NCI-H524 (cell line): ENCODE results near the gene OPN1MW2.
"Not testable (repeated sequence)": the region's sequence is repeated elsewhere in the genome, so short reads cannot be mapped to it uniquely, and the experiment has no call there.

Experiments used
- DNase-seq, 2 experiments: peaks; one replicate each; lab custom pipeline; 2025; lab: John Stamatoyannopoulos, UW

The OPN1MW2 gene

DNA sequence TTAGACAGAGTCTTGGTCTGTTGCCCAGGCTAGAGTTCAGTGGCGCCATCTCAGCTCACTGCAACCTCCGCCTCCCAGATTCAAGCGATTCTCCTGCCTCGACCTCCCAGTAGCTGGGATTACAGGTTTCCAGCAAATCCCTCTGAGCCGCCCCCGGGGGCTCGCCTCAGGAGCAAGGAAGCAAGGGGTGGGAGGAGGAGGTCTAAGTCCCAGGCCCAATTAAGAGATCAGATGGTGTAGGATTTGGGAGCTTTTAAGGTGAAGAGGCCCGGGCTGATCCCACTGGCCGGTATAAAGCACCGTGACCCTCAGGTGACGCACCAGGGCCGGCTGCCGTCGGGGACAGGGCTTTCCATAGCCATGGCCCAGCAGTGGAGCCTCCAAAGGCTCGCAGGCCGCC, at the start of gene OPN1MW2:
OPN1MW2 (plus strand) TSS at position 301 of the 400 bp plus-strand sequence; CDS start at position 361, 60 bp downstream.
- not testable (repeated sequence) for DNase-seq

DNA sequence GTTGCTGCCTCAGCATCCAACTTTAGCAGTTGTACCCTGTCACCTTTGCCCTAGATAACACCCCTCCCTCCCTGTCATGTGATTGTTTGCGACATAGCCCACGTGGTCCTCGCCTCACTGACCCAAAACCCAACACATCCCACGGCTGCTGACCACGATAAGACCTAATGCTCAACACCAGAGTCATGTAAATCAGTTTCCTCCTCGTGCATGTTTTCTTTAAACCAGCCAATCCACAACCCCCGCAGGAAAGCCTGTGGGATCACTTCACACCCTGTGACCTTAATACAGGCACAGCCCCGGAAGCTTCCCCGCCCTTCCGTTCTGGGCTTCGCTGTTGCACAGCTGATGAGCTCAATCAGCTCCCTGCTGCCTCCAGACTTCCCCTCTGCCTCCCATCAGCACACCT, 47.0 kb upstream of the OPN1MW2 start:
- DNase-seq = not testable (repeated sequence)

DNA sequence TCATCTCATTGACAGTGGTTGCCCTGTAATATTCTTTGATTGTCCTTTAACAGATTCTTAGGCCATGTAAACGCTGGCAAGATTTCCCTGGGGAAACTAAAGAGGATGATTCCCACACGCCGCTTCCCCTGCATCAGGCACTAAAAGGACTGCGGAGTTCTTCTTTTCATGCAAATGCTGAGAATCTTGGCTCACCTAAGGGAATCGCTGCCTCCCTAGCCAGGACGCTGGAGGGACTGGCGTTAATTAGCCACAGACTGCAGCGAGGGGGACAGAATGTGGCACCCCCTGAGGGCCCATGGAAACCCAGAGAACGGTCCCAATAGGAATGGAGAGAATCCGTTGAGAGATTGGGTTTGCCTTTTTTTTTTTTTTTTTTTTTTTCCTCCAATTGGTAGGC, 45.2 kb upstream of the OPN1MW2 start:
- DNase-seq = not testable (repeated sequence)

DNA sequence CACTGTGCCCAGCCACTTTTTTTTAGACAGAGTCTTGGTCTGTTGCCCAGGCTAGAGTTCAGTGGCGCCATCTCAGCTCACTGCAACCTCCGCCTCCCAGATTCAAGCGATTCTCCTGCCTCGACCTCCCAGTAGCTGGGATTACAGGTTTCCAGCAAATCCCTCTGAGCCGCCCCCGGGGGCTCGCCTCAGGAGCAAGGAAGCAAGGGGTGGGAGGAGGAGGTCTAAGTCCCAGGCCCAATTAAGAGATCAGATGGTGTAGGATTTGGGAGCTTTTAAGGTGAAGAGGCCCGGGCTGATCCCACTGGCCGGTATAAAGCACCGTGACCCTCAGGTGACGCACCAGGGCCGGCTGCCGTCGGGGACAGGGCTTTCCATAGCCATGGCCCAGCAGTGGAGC, 37.3 kb upstream of the OPN1MW2 start, which contains the start of gene OPN1MW:
OPN1MW (plus strand) TSS at position 301 of the 400 bp plus-strand sequence; CDS start at position 383, 82 bp downstream.
- DNase-seq = not testable (repeated sequence)

DNA sequence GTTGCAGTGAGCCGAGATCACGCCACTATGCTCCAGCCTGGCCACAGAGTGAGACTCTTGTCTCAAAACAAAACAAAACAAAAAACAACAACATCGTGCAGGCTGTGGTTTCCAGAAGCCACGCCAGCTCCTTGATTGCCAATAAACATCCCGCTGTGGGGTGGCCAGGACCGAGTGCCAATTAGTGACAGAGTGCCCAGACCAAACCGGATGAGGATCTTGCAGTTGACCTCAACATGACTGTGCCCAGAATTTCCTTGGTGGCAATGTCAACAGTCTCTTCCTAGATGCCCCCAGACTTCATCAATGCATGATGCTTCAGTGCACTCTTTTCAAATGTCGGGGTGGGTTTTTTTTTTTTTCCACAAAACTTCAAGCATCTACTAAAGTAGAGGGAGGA, 35.8 kb upstream of the OPN1MW2 start:
- DNase-seq = not testable (repeated sequence)

- not testable (repeated sequence) for DNase-seq
Measured at GRCh38 chrX:154192846-154193245, 26.7 kb upstream of the OPN1MW2 start.

DNA sequence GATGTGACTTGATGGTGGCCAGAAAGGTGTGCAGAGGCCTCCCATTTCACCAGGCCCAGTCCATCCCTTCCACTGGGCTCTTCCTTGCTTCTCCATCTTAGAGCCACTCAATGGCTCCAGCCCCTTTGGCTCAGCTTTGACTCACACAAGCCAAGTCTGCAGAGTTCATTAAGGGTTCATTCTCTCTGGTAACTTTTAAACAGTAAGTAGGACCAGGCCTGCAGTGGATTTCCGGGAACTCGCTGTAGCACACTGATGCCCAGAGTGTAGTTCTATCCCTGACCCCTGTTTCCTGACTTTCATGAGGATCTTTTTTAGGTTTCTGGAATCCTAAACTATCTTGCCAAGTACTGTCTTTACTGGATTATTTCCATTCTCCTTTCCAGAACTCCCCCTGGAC, 25.2 kb upstream of the OPN1MW2 start:
- DNase-seq = not testable (repeated sequence)

GRCh38 chrX:154196466-154196865, 23.1 kb upstream of the OPN1MW2 start:
- DNase-seq = not testable (repeated sequence)

DNA sequence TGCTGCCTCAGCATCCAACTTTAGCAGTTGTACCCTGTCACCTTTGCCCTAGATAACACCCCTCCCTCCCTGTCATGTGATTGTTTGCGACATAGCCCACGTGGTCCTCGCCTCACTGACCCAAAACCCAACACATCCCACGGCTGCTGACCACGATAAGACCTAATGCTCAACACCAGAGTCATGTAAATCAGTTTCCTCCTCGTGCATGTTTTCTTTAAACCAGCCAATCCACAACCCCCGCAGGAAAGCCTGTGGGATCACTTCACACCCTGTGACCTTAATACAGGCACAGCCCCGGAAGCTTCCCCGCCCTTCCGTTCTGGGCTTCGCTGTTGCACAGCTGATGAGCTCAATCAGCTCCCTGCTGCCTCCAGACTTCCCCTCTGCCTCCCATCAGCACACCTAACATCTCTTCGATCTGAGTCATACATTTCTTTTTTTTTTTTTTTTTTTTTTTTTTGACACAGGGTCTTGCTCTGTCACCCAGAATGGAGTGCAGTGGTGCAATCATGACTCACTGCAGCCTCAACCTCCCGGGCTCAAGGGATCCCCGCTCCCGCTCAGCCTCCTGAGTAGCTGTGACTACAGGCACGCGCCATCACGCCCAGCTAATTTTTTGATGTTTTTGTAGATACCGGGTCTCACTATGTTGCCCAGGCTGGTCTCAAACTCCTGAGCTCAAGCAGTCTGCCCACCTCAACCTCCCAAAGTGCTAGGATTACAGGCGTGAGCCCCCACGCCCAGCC, 9.7 kb upstream of the OPN1MW2 start:
- not testable (repeated sequence) for DNase-seq

DNA sequence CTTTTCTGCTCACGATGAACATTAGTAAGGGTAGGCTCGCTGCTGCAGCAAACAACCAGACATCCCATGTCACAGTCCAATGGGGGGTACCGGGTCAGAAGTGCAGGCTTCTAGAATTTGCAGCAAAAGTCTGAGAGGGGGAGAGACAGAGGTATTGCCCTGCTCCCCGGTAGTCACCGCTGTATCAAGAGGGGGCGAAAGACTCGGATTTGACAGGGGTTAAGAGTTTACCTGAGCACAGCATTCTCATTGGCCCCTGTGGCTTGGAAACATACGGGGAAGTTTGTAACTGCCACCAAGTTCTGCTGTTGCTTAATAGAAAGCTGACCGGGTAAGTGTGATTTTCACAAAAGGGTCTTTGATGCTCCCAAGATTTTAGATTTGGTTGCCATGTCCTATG, 8.5 kb upstream of the OPN1MW2 start:
- not testable (repeated sequence) for DNase-seq

- DNase-seq = not testable (repeated sequence)
Measured at GRCh38 chrX:154211499-154211898, 8.1 kb upstream of the OPN1MW2 start.

GRCh38 chrX:154225292-154225691, 5.7 kb downstream of the OPN1MW2 start:
- DNase-seq = not testable (repeated sequence)

DNA sequence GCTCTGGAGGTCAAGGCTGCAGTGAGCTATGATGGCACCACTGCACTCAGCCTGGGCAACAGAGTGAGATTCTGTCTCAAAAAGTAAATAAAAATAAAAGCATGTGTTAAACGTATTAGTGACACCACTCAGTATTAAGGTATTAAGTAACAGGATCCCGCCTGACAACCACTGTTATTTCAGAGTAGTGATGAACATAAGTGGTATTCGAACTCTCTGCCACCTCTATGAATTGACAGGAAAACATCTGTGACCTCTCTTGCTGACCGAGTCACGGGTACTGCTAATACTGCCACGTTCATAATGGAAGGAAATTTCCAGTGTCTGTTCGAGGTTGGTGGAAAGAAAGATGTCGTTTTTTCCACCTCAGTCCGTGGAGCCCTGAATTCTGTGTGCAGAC, 7.2 kb downstream of the OPN1MW2 start:
- not testable (repeated sequence) for DNase-seq

DNA sequence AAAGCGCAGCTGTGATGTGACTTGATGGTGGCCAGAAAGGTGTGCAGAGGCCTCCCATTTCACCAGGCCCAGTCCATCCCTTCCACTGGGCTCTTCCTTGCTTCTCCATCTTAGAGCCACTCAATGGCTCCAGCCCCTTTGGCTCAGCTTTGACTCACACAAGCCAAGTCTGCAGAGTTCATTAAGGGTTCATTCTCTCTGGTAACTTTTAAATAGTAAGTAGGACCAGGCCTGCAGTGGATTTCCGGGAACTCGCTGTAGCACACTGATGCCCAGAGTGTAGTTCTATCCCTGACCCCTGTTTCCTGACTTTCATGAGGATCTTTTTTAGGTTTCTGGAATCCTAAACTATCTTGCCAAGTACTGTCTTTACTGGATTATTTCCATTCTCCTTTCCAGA, 11.9 kb downstream of the OPN1MW2 start:
- not testable (repeated sequence) for DNase-seq

DNA sequence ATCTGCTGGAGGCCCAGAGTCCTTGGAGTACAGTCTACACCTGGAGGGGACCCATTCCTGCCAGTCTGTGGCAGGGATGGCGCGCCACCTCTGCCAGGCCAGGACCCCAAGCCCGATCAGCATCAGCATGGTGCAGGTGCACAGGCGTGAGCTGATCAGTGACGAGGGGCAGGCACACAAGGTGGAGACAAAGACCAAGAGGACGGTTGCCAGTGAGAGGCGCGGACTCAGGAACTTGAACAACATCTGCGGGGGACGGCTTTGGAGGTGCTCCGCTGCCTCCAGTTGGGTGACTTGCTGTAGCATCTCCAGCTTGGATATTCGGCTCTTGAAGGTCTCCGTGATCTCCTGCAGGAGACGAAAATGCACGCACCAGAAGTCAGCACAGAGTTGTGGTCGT, 14.1 kb downstream of the OPN1MW2 start:
- DNase-seq = not testable (repeated sequence)

DNA sequence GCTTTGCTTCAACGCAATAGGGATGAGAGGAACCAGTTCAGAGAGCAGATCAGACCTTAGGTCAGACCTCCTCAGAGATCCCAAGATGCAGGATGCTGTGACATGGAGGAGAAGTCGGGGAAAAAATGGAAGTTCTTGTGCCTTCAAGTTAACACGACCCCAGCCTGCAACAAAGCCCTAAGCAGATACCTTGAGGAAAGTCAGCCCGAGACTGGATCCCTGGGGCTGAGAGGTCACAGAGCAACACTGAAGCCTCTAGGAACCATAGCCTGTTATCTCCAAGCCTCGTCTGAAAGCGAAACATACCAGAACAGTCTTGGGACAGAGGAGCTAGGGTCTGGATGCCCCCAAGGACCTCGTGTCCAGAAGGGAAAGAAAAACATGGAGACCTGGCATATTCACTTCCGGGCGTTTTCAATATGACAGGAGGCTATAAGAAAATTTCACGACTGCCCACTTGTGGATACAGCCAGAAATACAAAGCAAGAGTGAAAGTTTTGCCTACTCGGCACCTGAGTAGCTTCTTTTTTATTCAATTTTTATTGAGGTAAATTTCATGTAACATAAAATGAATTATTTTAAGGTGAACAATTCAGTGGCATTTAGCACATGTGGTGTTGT, 19.5 kb downstream of the OPN1MW2 start:
- DNase-seq = not testable (repeated sequence)

DNA sequence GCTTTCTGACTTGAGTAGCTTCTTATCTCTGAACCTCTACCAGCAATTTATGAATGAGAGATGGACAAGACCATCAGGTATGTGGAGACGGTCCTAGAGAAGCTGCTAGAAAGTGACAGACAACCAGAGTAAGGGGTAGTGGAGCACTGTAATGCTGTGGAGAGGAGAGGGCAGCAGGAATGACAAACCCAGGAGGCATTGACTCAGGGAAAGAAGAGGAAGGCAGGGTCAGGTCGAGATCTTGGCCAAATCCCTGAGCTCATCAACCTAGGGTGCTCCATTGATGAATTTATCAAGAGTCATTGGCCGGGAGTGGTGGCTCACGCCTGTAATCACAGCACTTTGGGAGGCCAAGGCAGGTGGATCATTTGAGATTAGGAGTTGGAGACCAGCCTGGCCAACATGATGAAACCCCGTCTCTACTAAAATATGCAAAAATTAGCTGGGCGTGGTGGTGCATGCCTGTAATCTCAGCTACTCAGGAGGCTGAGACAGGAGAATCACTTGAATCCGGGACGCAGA, 20.5 kb downstream of the OPN1MW2 start:
- not testable (repeated sequence) for DNase-seq

DNA sequence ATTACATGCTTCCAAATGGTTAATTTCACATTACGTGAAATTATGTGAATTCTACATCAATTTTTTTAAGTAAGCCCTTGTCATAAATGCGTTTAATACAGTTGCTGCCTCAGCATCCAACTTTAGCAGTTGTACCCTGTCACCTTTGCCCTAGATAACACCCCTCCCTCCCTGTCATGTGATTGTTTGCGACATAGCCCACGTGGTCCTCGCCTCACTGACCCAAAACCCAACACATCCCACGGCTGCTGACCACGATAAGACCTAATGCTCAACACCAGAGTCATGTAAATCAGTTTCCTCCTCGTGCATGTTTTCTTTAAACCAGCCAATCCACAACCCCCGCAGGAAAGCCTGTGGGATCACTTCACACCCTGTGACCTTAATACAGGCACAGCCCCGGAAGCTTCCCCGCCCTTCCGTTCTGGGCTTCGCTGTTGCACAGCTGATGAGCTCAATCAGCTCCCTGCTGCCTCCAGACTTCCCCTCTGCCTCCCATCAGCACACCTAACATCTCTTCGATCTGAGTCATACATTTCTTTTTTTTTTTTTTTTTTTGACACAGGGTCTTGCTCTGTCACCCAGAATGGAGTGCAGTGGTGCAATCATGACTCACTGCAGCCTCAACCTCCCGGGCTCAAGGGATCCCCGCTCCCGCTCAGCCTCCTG, 28.0 kb downstream of the OPN1MW2 start:
- DNase-seq = not testable (repeated sequence)

DNA sequence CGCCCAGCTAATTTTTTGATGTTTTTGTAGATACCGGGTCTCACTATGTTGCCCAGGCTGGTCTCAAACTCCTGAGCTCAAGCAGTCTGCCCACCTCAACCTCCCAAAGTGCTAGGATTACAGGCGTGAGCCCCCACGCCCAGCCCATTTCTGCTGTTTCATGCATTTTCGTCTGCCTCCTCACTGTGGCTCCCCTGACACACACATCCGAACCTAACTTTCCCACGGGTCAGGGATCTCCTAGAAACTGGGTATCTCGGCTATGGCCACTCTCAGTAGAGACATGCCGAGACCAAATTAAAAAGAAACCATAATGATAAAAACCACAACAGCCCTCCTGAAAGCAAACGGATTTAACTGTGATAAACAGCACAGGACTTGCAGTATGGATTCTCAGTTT, 28.5 kb downstream of the OPN1MW2 start:
- not testable (repeated sequence) for DNase-seq

GRCh38 chrX:154257282-154257681, 37.7 kb downstream of the OPN1MW2 start, which contains the start of gene OPN1MW3:
OPN1MW3 (plus strand) TSS chrX:154257582; CDS start chrX:154257620, 38 bp downstream.
- not testable (repeated sequence) for DNase-seq

- DNase-seq = not testable (repeated sequence)
Measured at GRCh38 chrX:154258711-154259110, 39.2 kb downstream of the OPN1MW2 start.

DNA sequence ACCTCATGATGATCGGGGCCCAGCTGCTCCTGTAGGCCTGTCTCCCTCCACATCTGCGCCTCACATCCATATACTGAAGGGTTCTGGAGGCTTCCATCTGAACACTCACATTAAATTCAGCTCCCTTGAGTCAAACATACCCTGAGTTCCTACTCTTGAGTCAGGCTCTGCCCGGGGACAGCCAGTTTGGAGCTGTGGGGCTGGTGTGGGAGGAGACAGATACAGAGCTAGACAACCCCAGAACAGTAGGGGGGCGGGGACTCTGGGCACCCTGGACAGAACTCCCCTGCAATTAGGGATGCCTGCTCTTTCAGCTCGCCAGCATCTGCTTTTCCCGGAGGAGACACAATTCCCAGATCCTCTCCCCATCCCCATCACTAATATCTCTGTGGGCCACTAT, 43.5 kb downstream of the OPN1MW2 start:
- not testable (repeated sequence) for DNase-seq
